GM21515 (cell line): ENCODE measurements around the gene LRRFIP1.

Source experiments
- ATAC-seq: cut with Tn5 transposase; IDR thresholded peaks from one replicate; pipeline ENCODE4 v1.9.1; 2021; ENCODE audit not compliant: unreplicated experiment

LRRFIP1 gene

DNA sequence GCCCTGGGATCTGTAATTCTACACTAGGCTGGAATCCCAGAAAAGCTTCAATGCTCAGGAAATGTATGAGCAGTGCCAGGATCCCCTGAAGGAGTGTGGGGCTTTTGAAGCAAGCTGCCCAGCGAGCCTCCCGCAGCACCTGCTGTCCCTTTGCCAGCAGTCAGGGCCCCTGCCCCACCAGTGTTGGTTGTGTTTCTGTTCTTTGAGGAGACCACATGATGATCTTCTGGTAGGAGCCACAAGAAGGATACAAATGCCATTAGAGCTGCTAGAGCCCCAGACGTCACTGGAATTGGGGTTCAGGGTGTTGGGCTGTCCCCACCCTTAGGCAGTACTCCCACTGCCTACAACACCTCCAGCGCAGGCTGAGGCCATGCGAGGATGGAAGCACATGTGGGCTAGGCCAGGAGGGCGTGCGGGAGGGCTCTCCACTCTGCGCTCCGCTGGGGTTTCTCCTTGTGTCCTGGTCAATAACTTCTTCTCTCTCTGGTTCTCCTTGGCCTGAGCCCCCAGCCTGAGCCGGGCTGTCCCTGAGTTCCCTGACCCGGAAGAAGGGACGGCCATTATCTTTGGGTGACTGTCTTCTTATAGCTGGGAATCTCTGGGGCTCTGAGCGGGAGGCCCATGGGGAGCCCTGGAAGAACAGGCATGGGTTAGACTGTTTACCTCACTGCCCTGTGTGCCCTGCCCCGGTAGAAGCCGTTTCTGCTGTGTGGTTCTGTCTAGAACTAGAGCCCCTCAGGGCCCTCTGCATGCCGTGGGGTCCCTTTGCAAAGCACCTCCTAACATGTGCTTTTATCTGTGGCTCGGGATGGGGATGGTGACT, 73.9 kb downstream of the LRRFIP1 start:
- ATAC-seq = no peak

DNA sequence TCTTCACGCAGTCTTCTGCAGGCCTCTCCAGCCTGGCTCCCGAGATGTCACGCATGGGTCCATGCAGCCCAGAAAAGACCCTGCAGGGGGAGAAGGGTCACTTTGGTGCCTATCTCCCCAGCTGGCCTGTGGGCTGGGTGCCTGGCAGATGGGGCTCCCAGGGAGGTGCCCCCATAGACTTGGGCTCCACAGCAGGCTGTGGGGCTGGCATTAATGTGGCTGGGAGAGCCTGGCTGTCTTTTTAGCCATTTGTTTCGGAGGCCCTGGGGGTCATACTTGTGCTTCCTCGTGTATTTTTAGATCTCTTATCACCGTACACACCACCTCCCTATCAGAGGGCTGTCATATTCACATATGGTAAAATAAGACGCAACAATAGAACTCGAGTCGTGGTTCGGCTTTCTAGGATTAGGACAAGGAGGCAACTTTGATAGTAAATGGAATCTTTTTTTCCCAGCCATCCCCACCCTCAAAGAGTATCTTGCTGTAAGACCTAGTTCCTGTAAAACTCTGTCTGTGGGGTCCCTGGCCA, 74.5 kb downstream of the LRRFIP1 start:
- ATAC-seq = no peak

DNA sequence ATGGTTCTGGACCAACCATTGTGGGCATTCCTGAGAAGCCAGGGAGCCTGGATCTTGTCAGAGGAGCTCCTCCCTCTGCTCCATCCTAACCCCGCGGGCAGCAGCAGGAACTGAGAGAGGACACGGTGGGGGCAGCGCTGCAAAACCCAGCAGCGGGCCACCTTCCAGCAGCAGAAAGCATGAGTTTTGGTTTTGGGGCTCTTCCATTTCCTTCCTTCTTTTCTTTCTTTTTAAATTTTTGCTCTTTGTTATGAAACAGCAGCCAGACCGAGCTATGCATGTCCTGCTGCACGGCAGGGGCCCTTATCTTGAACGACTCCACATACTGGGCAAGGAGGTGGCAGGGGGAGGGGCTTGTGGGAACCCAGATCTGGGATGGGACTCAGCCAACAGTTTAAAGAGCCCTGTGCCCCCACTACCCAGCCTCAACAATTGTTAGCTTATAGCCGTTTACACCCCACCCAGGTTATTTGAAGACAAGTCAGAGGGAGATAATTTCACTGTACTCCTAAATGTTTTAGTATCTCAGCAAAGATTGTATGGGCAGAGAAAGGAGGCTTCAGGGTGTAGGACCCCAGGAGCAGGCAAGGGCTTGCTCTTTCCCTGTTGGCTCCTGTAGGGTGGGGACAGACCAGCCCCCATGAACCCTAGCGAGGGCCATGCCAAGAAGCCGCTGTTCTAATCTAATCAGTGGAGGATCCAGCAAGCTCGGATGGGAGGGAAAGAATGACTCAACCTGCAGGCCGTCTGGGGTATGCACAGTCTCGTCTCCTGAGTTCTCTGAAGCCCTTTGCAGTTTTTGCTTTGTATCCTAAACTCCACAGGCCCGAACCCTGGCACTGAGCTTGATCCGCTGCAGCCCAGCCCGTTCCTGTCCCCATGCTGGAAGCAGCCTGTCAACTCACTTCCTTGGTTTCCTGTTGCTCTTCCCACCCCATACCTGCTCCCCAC, 75.3 kb downstream of the LRRFIP1 start:
- ATAC-seq = no peak

DNA sequence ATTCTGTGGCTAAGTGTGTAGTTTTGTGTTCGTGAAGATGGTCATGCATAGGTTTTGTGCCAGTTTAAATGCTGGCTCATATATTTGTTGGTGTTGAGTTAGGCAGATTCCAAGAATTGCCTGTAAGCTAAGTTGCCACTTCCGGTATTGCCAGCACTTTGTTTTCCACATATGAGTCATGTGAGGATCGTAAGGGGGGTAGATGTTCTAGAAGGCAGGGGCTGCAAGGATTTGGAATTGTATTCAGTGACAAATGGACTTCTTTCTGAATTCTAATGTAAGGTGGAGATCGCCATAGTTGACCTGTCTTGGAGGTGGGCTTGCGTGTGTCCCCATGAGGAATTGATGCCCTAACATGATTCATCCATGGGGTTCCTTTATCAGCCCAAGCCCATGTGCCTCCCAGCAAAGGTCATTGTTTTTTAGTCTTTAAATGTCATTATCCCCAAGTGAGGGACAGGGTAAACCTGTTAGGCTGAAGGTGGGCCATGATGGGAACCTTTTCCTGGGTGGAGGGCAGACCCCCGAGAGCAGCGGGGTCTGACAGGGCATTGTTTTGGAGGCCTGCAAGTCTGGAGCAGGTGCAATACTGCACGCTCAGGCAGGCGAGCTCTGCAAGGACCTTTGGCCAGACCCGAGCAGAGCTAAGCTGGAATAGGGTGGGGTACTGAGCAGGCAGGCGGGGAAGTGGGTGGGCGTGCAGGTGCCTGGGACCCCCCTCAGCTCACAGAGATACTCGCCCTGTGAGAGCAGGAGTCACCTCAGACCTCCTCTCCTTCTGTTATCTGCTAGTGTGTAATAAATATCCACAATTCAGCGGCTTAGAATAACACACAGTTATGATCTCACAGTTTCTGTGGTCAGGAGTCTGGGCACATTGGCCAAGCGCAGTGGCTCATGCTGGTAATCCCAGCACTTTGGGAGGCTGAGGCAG, 77.4 kb downstream of the LRRFIP1 start:
- no peak for ATAC-seq

DNA sequence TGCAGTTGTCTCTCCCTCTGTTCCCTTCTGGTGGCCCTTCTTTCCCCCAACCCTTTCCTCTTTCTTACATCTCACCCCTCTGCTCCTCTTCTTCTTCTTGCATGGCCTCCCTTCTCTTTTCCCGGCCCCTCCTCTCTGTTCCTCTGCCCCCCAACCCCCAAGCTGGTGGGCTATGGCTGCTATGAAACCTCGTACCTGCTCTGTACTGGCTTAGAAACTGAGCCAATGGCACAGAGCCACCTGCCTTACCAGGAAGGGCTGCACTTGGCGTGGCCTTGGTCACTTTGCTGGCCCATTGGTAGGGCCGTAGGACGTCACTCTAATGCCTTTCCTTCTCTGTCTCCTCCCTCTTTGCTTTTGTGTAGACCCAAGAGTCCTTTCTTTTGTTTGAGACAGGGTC, 78.9 kb downstream of the LRRFIP1 start:
- no peak for ATAC-seq

DNA sequence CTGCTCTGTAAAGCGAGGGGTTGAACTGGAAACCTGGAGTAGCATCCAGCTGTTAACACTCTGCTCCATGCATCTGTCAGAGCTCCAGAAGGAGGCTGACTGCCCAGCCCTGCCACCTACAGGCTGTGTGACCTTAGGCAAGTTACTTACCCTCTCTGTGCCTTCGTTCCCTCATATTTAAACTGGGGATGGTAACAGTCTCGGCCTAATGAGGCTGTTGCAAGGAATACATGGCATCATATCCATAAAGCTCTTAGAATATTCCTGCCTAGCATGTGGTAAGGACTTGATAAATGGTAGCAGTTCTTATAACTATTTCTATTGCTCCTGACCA, 80.6 kb downstream of the LRRFIP1 start:
- ATAC-seq = no peak

DNA sequence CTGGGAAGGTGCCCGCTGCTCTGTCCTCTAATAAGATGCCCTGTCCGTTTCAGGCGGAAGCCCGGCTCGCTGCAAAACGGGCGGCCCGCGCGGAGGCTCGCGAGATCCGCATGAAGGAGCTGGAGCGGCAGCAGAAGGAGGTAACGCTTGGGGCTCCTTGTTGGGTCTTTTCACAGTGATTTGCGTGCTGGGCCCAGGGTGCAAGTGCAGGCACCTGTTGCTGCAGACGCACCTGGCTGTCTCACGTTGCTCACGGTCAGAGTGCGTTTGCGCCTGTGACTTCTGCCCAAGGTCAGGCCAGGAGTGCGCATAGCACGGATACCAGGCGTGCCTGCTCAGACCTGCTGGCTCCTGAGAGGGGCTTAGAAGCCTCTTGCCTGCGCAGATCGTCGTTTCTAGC, 81.1 kb downstream of the LRRFIP1 start:
- no peak for ATAC-seq

DNA sequence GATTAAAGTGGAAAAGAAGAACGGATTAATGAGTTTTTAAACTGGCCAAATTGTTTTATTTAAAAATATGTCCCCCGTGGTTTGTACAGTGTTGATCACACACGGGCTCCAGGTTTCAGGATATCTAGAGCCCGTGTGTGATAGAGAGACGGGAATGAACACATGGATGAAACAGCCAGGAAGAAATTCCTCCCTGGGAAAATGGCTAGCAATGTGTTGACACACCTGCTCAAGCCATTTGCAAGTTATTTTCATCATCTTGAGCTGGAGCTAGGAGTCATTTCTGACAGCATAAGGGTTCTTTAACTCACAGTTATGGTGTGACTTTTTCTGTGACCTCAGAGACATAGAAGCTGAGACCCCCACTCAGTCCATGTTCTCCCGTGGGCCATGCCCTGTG, 81.6 kb downstream of the LRRFIP1 start:
- no peak for ATAC-seq

DNA sequence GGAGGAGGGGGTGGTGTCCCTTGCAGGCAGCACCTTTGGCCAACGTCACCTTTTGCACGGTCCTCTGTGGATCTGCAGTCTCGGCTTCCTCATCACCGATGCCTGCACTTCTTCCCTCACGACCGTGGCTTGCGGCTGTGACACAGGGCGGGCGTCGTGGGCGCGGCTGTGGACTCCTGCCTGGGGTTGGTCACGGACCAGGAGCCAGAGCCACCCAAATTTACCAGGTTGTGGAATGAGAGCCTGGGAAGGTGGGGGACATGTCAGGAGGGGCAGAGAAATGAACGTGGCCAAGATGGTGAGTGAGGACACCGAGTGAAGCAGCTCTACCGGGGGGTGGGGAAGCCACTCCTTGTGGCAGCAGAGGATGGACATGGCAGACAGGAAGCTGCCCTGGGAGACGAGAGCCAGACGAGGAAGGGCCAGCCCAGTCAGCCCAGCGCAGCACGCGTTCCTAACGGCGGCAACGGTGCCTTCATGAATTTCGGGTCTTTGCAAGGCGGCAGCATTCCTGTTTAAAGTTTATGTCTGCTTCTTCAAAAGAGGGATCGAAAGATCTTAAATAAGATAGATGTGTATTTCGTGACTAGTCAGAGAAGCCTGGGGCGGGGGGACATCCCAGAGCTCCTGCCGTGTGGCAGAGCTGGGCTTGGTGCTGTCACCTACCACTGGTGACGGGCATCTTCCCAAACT, 84.2 kb downstream of the LRRFIP1 start:
- no peak for ATAC-seq

DNA sequence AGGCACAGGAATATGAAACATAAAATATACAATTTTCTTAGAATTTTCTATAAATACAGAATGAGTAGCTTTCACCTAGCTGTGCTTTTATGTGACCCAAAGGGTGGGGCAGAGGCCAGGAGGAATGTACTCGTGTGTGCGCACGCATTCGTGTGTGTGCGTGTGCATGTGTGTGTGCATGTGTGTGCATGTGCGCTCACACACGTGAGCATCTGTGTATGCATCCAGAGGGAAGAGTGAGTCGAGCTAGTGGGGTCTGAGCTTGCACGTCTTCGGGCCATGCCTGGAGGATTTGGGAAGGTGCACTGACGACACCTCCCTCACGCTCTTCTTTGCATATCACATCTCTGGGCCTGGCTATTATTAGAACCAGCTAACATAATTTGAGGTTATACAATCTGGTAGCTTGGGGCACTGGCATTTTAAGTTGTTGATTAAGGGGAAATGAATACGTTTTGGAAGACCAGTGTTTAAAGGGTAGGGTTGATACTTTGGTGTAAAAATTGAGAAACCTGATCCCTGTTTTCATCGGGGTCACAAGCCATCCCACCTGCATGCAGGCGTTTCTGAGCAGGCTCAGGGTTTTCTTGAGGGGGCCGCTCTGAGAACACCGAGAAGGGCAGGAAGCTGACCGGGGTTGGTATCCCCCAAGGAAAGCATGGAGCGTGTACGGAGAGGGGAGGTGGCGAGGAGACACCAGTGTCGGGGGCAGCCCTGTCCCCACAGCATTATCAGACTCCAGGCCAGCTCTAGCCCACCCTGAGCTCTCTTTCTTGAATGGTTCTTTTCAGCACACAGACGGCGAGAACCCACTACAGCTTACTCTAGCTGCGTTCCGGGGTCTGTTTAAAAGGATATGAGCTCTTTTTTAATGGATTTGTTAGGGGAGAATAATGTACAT, 85.3 kb downstream of the LRRFIP1 start:
- ATAC-seq = no peak

DNA sequence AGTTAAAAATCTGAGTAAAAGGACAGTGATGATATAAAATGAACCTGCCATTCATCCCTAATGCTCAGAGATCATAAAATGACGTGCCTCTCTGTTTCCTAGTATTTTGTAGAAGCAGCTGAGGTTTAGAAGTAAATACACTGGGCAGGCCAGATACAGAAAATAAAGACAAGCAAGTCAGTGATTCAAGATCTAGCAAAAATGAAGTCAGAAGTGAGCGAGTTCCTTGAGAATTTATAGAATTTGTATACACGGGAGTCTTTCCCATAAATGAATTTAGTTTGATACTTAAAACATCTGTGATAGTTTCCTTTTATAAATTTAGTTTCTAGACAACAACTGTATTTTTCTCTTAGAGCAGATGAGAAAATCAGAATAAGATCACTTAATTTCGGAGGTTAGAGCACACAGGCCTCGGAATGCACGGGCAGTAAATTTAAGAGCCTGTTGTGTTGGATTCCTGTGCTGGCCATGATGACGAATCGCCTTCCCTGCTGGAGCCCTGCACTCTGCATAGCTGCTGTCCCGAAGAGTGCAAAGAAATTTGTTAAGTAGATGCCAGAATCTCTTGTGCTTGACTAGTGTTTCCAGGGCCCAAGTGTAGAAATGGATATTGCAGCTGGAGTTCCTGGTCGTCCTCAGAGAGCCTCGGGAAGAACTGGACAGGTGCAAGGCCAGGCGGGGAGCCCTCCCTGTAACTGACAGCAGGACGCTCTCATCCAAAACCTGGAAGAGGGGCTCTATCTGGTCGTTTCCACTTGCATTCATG, 87.5 kb downstream of the LRRFIP1 start:
- ATAC-seq = no peak

DNA sequence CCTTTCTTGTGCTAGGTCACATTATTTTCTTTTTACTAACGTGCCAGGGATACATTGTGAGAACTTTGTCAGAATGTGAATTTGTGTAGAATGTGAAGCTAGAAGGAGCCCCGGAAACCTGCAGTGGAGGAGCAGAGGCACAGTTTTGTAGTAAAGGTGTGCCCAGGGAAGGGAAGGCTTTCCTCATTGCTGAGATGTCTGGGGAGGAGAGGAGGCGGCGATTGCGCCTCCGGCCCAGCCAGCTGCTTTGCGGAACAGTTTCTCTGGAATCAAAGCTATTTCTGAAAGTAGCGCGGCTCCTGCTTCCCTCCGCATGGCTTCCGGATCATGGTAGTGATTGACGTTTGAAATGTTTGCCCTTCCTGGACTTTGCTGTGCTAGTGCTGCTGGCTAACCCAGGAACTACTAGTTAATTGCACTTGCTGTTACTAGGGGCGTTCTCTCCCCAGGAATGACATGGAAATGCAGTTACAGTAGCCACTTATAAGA, 88.1 kb downstream of the LRRFIP1 start:
- no peak for ATAC-seq

DNA sequence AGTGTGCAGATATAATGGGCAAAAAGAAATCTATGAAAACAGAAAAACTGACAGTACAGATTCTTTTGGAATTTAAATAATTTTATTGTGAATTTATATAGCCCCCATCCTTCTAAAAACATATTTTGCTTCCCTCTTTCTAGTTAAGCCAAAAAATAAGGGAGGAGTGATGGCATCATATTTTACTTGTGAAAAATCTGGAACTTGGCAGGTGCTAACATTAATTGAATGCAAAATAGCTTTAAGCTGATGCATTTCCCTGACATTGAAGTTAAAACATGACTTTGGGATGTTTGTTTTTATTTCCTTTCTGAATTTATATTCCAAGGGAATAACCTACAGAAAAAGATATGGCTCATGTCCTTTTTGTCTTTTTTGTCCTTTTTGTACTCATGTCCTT, 88.6 kb downstream of the LRRFIP1 start:
- no peak for ATAC-seq

DNA sequence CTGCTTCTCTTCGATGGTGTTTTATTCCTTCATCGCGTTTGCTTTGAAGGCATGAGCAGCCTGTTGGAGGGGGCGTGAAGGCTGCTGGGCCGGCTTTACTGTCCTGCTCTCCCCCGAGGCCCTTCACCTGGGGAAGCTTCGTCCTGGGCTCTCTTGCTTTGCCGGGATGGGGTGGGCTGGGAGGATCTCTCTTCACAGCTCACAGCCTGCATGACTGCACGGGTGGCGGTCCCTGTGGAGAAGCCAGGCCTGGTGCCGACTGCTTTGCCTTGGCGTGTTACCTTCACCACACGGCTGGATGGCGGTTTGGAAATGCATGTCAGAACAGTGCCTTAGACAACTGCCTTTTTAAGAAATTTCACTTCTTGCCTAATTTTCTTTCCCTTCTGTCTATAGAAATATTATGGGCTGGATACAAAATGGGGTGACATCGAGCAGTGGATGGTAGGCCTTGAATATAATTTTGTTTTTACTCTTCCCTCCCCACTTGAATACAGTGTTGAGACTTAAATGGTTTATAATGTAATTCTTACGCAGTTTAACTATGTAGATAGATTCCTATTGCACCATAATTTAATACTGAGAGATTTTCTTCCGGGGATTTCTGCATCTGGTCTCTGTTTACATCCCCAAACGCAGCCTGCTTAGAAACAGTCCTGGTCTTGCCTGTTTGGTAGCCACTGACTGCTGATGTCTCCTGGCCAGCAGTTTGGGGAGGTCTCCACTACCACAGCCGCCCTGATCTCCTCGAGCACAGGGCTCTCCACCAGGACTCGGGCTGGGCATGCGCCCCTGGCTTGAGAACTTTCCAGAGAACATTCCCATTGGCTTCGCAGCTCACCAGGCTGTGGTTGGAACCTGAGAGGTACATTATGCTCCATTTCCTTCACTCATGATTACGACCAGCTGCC, 90.2 kb downstream of the LRRFIP1 start:
- no peak for ATAC-seq

DNA sequence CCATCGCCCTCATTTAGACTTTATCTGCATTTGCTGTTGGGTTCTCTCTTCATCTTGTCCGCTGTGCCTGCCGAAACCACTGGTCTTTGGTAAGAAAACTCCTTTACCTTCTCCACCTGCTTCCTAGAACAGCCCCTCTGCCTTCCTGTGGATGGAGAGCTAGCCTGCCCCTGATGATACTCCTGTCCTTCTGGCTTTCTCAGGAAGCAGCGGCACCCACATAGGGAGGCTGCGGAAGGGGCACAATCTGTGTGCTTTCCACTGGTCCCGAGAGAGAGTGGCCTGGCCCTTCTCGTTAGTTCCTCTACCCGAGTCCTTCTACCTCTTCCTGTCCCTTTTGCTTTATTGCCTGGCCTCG, 90.9 kb downstream of the LRRFIP1 start:
- no peak for ATAC-seq

DNA sequence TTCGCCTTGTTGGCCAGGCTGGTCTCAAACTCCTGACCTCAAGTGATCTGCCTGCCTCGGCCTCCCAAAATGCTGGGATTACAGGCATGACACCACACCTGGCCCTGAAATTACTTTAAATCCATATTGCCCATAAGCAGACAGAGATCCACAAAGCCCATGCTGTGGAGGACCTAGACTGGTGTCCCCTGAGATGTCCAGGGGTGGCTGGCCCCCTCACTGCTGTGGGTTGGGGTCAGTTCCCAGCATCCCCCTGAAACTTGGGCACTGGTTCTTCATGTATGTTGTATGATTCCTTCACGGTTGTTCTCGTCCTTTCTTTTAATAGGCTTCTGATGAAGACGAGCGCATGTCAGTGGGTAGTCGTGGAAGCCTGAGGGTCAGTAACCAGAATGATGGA, 93.1 kb downstream of the LRRFIP1 start:
- ATAC-seq = no peak

DNA sequence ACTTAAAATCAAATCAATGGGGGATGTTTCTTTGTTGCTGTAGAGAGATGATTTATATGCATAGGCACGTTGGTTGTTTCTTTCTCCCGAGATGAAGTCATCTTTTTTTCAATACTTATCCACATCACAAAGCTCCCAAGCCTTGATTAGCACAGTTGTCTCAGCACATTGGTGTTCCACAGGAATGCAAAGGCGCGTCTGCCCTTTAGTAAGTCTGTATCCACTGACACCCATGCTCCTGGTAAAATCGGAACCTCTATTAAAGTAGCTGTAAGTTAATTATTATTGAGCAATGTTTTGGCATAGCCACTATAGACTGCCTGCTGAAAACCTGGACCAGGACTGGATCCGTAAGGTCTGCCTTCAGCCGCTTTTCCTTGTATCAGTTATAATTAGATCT, 93.6 kb downstream of the LRRFIP1 start:
- ATAC-seq = no peak
